Lower leg skin (tissue), 4 donors: ENCODE data around the gene ILK. TPM values are rescaled to one million over a fixed set of nuclear protein-coding genes. Genes with fewer than 3 reads are reported as not detected.

Experiments used
- DNase-seq, 2 donors: peaks; one replicate each; pipeline ENCODE4 v3.0.0-alpha.2; 2019; ENCODE audit warnings: low spot score in 2 of 2
- H3K4me3 ChIP-seq: fragments of 200-600 bp; sonication (generic); 2 replicates; pipeline ENCODE4 v1.5.1; 2017; ENCODE audit warnings: mild to moderate bottlenecking, low read depth; ENCODE audit not compliant: poor library complexity, severe bottlenecking
- CTCF ChIP-seq, 3 donors: fragments of 450-650 bp; IDR thresholded peaks; one replicate each; pipeline ENCODE4 v1.5.1; 2016; ENCODE audit warnings: antibody characterized with exemption in 3 of 3, mild to moderate bottlenecking in 3 of 3, moderate library complexity in 2 of 3
- POLR2A ChIP-seq, 2 donors: fragments of 450-650 bp; IDR thresholded peaks; one replicate each; pipeline ENCODE4 v1.6.1; 2016 to 2017; ENCODE audit warnings: antibody characterized with exemption in 2 of 2, mild to moderate bottlenecking in 1 of 2, moderate library complexity in 1 of 2
- WGBS, 2 donors: methylation state at CpG; one replicate each; pipeline ENCODE4 v1.1.5; 2018; 5-methylcytosine and 5-hydroxymethylcytosine counted together
- intact Hi-C: fragments of 100-400 bp; cut with DNase I; formaldehyde crosslinking; loops from one replicate; pipeline ENCODE4 v1.15.0; 2023; ENCODE audit warnings: low total_unique reads
- total RNA-seq, 4 donors: library from RNA; depleted of rRNA; stranded (reverse); fragments of >200 nt; gene quantifications; one replicate each; pipeline ENCODE4 v1.1.0, GENCODE V29; 2016

The ILK gene
- total RNA-seq, 4 donors from 2014 or later: 68.1 to 91.0 (median 74.8) TPM

GRCh38 chr11:6646071-6646470, 42.5 kb downstream of the ILK start:
- WGBS, 2 donors: 59 to 60% methylated on average over 12 of the region's 12 CpGs
- H3K4me3 ChIP-seq: no peak overlapping the region
- peak in 1 of 2 donors; percentile 87 for DNase-seq
- intact Hi-C loops: no loop called here
- no peak for TF ChIP-seq POLR2A (IDR thresholded peaks at IDR 0.05)
- no peak for TF ChIP-seq CTCF (IDR thresholded peaks at IDR 0.05)

DNA sequence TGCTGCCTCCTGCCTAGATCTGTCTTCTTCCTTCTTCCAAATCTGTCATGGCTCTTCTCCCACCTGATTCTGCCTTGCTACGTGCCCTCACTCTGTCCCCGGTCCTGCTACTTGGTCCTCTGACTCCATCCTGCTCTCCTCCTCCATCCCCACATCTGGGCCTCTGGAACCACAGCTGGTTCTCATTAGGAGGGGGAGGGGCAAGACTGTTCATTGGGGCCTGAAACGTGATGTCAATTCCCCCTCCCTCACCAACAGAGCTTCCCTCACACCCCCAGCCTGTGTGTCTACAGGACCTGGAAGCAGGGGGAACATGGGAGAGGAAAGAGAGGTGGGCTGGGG, 43.0 kb downstream of the ILK start:
- 39 to 46% methylated on average over 3 of the region's 3 CpGs for WGBS, 2 donors
- H3K4me3 ChIP-seq: no peak overlapping the region
- DNase-seq: no peak
- TF ChIP-seq CTCF (IDR thresholded peaks at IDR 0.05) (no peak), POLR2A (IDR thresholded peaks at IDR 0.05) (no peak)
- intact Hi-C loops: no loop called here

- intact Hi-C loops: no loop called here
- WGBS, 2 donors: 33 to 35% methylated on average over 9 of the region's 9 CpGs
- no peak for DNase-seq
- no peak overlapping the region for H3K4me3 ChIP-seq
- TF ChIP-seq POLR2A (IDR thresholded peaks at IDR 0.05) (no peak), CTCF (IDR thresholded peaks at IDR 0.05) (no peak)
These were observed 43.5 kb downstream of the ILK start for GRCh38 chr11:6646918-6647679.

- DNase-seq: no peak
- no peak overlapping the region for H3K4me3 ChIP-seq
- intact Hi-C loops: no loop called here
- TF ChIP-seq CTCF (IDR thresholded peaks at IDR 0.05) (no peak), POLR2A (IDR thresholded peaks at IDR 0.05) (no peak)
- whole genome bisulfite sequencing, 2 donors: 84 to 98% methylated on average over 2 of the region's 2 CpGs
These were observed 44.3 kb downstream of the ILK start for GRCh38 chr11:6647836-6648235.

DNA sequence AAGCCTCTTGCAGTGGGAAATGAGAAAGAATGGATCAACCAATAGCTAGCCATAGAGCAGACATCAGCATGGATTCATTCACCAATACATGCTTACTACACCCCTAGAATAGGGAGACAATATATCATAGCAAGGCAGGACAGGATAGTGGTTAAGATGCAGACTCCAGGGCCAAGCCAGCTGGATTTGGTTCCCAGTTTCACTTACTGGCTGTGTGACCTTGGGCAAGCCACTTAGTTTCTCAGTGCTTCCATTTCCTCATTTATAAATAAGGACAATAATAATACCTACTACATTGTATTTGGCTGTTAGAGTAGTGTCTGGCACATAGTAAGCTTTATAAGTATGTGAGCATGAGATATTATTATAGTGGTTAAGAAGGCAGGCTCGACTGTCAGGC, 44.9 kb downstream of the ILK start:
- intact Hi-C loops: no loop called here
- TF ChIP-seq POLR2A (IDR thresholded peaks at IDR 0.05) (no peak), CTCF (IDR thresholded peaks at IDR 0.05) (no peak)
- no peak overlapping the region for H3K4me3 ChIP-seq
- DNase-seq: no peak
- 66 to 74% methylated on average over 1 of the region's 1 CpG for WGBS, 2 donors

DNA sequence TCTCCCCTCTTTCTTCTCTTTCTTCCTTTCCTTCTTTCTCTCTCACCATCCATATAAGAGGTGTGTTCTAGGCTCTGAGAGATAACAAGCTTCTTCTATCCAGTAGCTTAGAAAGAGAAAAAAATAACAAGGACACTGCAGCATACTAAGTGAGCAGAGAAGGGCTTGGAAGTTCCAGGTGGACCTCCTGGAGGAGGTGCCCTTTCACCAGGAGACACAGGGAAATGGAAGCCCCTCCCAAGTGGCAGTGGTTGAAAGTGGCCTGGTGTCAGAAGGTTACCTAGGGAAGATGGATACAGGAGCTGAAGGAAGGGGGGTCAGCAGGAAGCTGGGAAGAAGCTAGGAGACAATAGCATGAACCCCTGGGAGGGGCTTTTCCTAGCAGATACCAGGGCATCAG, 46.5 kb downstream of the ILK start:
- intact Hi-C loops: no loop called here
- TF ChIP-seq CTCF (IDR thresholded peaks at IDR 0.05): no peak
- no peak for TF ChIP-seq POLR2A (IDR thresholded peaks at IDR 0.05)
- H3K4me3 ChIP-seq: no peak overlapping the region
- DNase-seq: no peak
